Ovary (tissue), 9 donors: ENCODE data around the gene FTO. TPM values are rescaled to one million over a fixed set of nuclear protein-coding genes. Genes with fewer than 3 reads are reported as not detected.

ENCODE experiments used
- DNase-seq, 5 donors: peaks; one replicate each; pipeline ENCODE4 v3.0.0-alpha.2; 2019 to 2020
- H3K27ac ChIP-seq, 2 donors: fragments of 200-600 bp; one replicate each; pipeline versions ENCODE4 v1.5.1 to v1.8.0; 2019 to 2022
- H3K27me3 ChIP-seq: fragments of 200-600 bp; one replicate; pipeline ENCODE4 v1.8.0; 2022
- H3K36me3 ChIP-seq: fragments of 200-600 bp; sonication (generic); one replicate; pipeline ENCODE4 v1.5.1; 2019
- H3K4me1 ChIP-seq: one replicate; pipeline ENCODE4 v1.8.1; 2013; ENCODE audit warnings: mild to moderate bottlenecking, moderate library complexity; ENCODE audit not compliant: insufficient read depth
- H3K4me3 ChIP-seq: fragments of 200-600 bp; sonication (generic); one replicate; pipeline ENCODE4 v1.5.1; 2017
- H3K9me3 ChIP-seq, 2 donors: fragments of 200-600 bp in 1 of 2; sonication (generic) in 1 of 2; one replicate each; pipeline versions ENCODE4 v1.5.1 to v1.8.1; 2013 to 2019; ENCODE audit warnings: mild to moderate bottlenecking in 1 of 2, moderate library complexity in 1 of 2
- EP300 ChIP-seq: sonication (generic); formaldehyde crosslinking; IDR thresholded peaks from one replicate; pipeline ENCODE4 v1.6.1; 2017; ENCODE audit warnings: antibody characterized with exemption
- POLR2A ChIP-seq: fragments of 450-650 bp; IDR thresholded peaks from one replicate; pipeline ENCODE4 v1.6.1; 2017; ENCODE audit warnings: antibody characterized with exemption, mild to moderate bottlenecking, moderate library complexity
- WGBS, 3 donors: extraction: QIAGEN DNeasy Blood & Tissue Kit in 1 of 3; methylation state at CpG; one replicate each; pipeline versions ENCODE4 v1.1.5 to v1.1.7; 2013 to 2017; 5-methylcytosine and 5-hydroxymethylcytosine counted together
- intact Hi-C, 4 donors: fragments of 100-400 bp; cut with DNase I; formaldehyde crosslinking; loops; one replicate each; pipeline versions ENCODE4 v1.11.0 to v1.15.1; 2022 to 2023
- polyA plus RNA-seq, 2 donors: library from polyadenylated mRNA; stranded (reverse); fragments of 200-250 nt in 1 of 2; fragments of 350-450 nt in 1 of 2; fragmentation: Illumina TruSeq in 1 of 2; extraction: RNeasy Lipid Tissue Mini Kit (QIAGEN cat#74804) in 1 of 2; gene quantifications; one replicate each; pipeline ENCODE4 v1.2.3, GENCODE V29; 2013 to 2014
- total RNA-seq, 7 donors: library from RNA; depleted of rRNA in 2 of 7; stranded (reverse); fragments of >200 nt in 2 of 7; fragmentation: NEBNext Ultra II Directional in 3 of 7; extraction: Animal tissue kit (Norgen Biotek cat#: 25700) in 3 of 7; gene quantifications; one replicate each; pipeline versions ENCODE4 v1.1.0 to v1.2.4, GENCODE V29; 2016 to 2023
- TF ChIP-seq, protein P1 (sequence below), 3 donors: fragments of 450-650 bp in 2 of 3; fragments of 200-600 bp in 1 of 3; IDR thresholded peaks; one replicate each; pipeline versions ENCODE4 v1.5.1 to v1.8.0; 2016 to 2022; ENCODE audit warnings: antibody characterized with exemption in 3 of 3, mild to moderate bottlenecking in 1 of 3
- donor health status: DM: no; HTN: no; CAD: no; lungs with moderate emphysema.
- donor health status: DM: no; HTN: no; CAD: no.
- donor health status: Bipolar disorder and iron deficiency.
- donor health status: DM: yes; HTN: yes; CAD: no.
- donor health status: DM: no; HTN: no; CAD: no.
- donor health status: DM: yes; HTN: yes; CAD: no.

The FTO gene
- total and polyA plus RNA-seq, 9 donors: 43.6 to 128 (median 91.4) TPM

DNA sequence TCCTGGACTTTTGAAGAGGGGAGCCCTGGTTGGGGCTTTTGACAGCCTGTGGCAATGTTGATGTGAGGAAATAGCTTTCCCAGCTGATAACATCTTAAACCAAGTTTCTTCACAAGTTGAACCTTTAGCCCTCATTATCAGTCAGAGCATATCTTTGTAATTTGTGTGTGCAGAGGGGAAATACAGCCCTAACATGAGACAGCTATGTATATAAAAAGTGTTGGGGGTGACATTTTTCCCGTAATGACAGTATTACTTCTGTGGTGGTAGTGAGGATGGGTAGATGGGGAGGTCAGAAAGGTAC is 221.1 kb downstream of the FTO start:
- H3K9me3 ChIP-seq: no peaks in the 10 kb centered on the region
- TF ChIP-seq, protein P1, sequence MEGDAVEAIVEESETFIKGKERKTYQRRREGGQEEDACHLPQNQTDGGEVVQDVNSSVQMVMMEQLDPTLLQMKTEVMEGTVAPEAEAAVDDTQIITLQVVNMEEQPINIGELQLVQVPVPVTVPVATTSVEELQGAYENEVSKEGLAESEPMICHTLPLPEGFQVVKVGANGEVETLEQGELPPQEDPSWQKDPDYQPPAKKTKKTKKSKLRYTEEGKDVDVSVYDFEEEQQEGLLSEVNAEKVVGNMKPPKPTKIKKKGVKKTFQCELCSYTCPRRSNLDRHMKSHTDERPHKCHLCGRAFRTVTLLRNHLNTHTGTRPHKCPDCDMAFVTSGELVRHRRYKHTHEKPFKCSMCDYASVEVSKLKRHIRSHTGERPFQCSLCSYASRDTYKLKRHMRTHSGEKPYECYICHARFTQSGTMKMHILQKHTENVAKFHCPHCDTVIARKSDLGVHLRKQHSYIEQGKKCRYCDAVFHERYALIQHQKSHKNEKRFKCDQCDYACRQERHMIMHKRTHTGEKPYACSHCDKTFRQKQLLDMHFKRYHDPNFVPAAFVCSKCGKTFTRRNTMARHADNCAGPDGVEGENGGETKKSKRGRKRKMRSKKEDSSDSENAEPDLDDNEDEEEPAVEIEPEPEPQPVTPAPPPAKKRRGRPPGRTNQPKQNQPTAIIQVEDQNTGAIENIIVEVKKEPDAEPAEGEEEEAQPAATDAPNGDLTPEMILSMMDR (IDR thresholded peaks at IDR 0.05): no peak
- TF ChIP-seq POLR2A: no peak
- no peak for TF ChIP-seq EP300
- DNase-seq: no peak

DNA sequence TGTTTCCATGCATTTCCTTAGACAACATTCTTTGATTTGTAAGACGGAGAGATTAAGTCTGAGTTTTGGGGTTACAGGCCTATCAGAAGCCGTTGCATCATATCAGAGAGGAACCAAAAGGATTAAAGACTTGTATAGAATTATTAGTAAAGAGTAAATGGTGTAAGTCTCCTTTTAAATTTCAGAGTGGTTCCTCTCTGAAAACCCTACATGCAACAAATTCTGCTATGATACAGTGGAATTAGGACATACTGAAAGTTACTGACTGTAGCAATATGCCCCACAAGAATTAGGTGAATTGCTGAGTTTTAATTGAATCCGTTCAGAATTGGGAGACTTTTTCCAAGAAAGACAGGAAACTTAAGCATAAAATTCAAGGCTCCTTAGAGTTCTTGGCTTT is 221.6 kb downstream of the FTO start:
- Histone ChIP-seq H3K27ac (no peak overlapping the region), H3K9me3 (no peaks in the 10 kb centered on the region), H3K4me3 (no peak overlapping the region), H3K36me3 (no peaks in the 10 kb centered on the region), H3K4me1 (peaks cover 2% of the 10 kb centered on the region), H3K27me3 (no peaks in the 10 kb centered on the region)
- no peak for DNase-seq
- 77 to 80% (median 79%) methylated on average over 3 of the region's 3 CpGs for WGBS, 3 donors
- intact Hi-C loops: no loop called here
- TF ChIP-seq POLR2A (no peak), EP300 (no peak)
- TF ChIP-seq, protein P1 (IDR thresholded peaks at IDR 0.05): no peak

More for the DNA sequence above, 221.1 kb downstream of the FTO start:
- H3K27me3 ChIP-seq: no peaks in the 10 kb centered on the region
- WGBS, 3 donors: 96 to 100% (median 97%) methylated on average over 1 of the region's 1 CpG
- no peaks in the 10 kb centered on the region for H3K36me3 ChIP-seq
- intact Hi-C loops: no loop called here
- H3K4me3 ChIP-seq: no peak overlapping the region
- no peak overlapping the region for H3K27ac ChIP-seq
- H3K4me1 ChIP-seq: peaks cover 2% of the 10 kb centered on the region

DNA sequence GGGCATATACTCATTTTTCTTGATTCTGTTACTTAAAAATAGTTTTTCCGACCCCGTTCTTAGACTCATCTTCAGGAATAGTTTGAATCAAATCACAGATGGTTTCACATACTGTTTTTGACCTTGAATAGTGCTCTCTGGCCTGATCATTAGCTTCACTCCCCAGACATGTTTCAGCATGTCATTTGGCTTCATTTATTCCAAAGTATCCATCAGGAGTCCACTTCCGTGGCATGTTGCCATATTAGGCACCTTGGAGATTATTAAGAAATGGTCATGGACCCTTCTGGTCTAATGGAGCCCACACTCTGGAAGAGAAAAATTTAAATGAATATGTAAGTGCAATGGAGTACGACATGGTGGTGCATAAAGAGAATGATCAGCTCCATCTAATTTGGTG is 222.3 kb downstream of the FTO start:
- Histone ChIP-seq H3K4me3 (no peak overlapping the region), H3K27ac (no peak overlapping the region), H3K36me3 (no peaks in the 10 kb centered on the region), H3K4me1 (peaks cover 2% of the 10 kb centered on the region), H3K9me3 (no peaks in the 10 kb centered on the region), H3K27me3 (no peaks in the 10 kb centered on the region)
- WGBS, 3 donors: 67 to 77% (median 73%) methylated on average over 4 of the region's 4 CpGs
- DNase-seq: no peak
- intact Hi-C loops: no loop called here
- no peak for TF ChIP-seq POLR2A
- no peak for TF ChIP-seq EP300
- TF ChIP-seq, protein P1 (IDR thresholded peaks at IDR 0.05): no peak

DNA sequence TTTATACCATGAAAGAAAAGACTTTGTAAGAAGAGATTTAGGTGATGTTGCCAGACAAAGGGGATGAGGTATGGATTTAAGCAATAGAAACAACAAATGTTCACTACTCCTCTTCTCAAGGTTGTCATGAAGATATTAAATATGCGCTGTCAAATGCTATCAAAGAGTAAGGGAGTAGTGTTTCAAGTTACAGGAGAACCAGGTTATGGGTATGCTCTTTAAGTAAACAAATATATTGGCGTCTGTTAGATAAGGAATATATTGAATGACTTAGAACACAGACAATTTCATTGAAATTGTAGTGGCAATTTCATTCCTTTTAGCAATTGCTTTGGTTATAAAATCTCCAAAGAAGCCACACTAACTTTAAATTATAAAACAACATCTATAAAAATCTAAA is 229.0 kb downstream of the FTO start:
- H3K4me1 ChIP-seq: no peaks in the 10 kb centered on the region
- no peaks in the 10 kb centered on the region for H3K36me3 ChIP-seq
- intact Hi-C loops: no loop called here
- 84 to 94% (median 90%) methylated on average over 2 of the region's 2 CpGs for WGBS, 3 donors
- H3K4me3 ChIP-seq: no peak overlapping the region
- no peaks in the 10 kb centered on the region for H3K27me3 ChIP-seq
- no peak for TF ChIP-seq POLR2A
- no peak for TF ChIP-seq EP300
- TF ChIP-seq, protein P1 (IDR thresholded peaks at IDR 0.05): no peak
- no peak overlapping the region for H3K27ac ChIP-seq
- no peak for DNase-seq
- no peaks in the 10 kb centered on the region for H3K9me3 ChIP-seq

DNA sequence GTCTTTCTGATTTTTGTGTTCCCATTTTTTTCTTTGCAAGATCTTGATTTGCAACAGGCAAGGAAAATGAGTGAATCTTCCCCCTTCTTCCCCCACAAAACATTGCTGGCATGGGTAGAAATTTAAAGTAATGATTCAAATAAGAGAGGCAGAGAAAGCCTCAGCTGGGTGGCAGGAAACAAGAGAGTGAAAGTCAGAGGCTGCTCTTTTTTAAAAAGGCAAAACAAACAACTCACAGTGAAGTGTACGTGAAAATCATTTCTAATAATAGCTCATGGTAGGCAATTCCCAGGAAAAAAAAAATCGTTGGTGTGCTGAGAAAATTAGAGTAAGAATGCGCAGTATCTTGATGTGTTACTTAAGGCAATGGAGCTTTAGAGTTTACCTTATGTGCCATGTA is 229.5 kb downstream of the FTO start:
- DNase-seq: no peak
- Histone ChIP-seq H3K4me3 (no peak overlapping the region), H3K27ac (no peak overlapping the region), H3K27me3 (no peaks in the 10 kb centered on the region), H3K4me1 (no peaks in the 10 kb centered on the region), H3K9me3 (no peaks in the 10 kb centered on the region), H3K36me3 (no peaks in the 10 kb centered on the region)
- WGBS, 3 donors: 36 to 57% (median 50%) methylated on average over 3 of the region's 3 CpGs
- intact Hi-C loops: no loop called here
- TF ChIP-seq EP300: no peak
- no peak for TF ChIP-seq POLR2A
- TF ChIP-seq, protein P1 (IDR thresholded peaks at IDR 0.05): no peak
